HepG2 (cell line): Measurements from ENCODE around the gene PHYHIPL. TPM values are rescaled to one million over a fixed set of nuclear protein-coding genes. Genes with fewer than 3 reads are reported as not detected.

Experiments used
- CBX1 ChIP-seq: IDR thresholded peaks from one replicate; pipeline ENCODE4 v1.6.1; 2016; ENCODE audit warnings: antibody characterized with exemption, low read depth
- EEA1 ChIP-seq: sonication (generic); formaldehyde crosslinking; IDR thresholded peaks from 2 replicates; pipeline ENCODE4 v1.5.1; 2020; ENCODE audit warnings: mild to moderate bottlenecking, missing genetic modification reagents, borderline replicate concordance
- ETV6 ChIP-seq: sonication (generic); formaldehyde crosslinking; conservative IDR thresholded peaks from 2 replicates; pipeline ENCODE4 v1.4.0; 2020; ENCODE audit warnings: missing genetic modification reagents
- FOSL2 ChIP-seq: sonication (generic); formaldehyde crosslinking; IDR thresholded peaks from 2 replicates; pipeline ENCODE4 v1.4.0; 2020; ENCODE audit warnings: missing genetic modification reagents
- HNRNPUL1 ChIP-seq: fragments of 200-400 bp; formaldehyde crosslinking; IDR thresholded peaks from 2 replicates; pipeline ENCODE4 v1.6.1; 2017; ENCODE audit warnings: low read depth, mild to moderate bottlenecking, low read length, moderate library complexity
- KLF15 ChIP-seq: sonication (generic); formaldehyde crosslinking; IDR thresholded peaks from 2 replicates; pipeline ENCODE4 v1.8.1; 2023; ENCODE audit warnings: borderline replicate concordance, mild to moderate bottlenecking, inconsistent platforms, missing genetic modification reagents, mixed read lengths
- MEIS1 ChIP-seq: sonication (generic); formaldehyde crosslinking; IDR thresholded peaks from 2 replicates; pipeline ENCODE4 v1.9.0; 2021; ENCODE audit warnings: mild to moderate bottlenecking, missing genetic modification reagents, moderate library complexity, borderline replicate concordance
- MEIS2 ChIP-seq: sonication (generic); formaldehyde crosslinking; IDR thresholded peaks from 2 replicates; pipeline ENCODE4 v1.9.0; 2021; ENCODE audit warnings: mild to moderate bottlenecking, missing genetic modification reagents
- MYNN ChIP-seq: sonication (generic); formaldehyde crosslinking; IDR thresholded peaks from 2 replicates; pipeline ENCODE4 v1.4.0; 2020; ENCODE audit warnings: mild to moderate bottlenecking, low read depth, missing genetic modification reagents
- NCOA2 ChIP-seq: sonication (generic); formaldehyde crosslinking; IDR thresholded peaks from 2 replicates; pipeline ENCODE4 v1.8.0; 2022; ENCODE audit warnings: inconsistent platforms
- ONECUT2 ChIP-seq: sonication (generic); formaldehyde crosslinking; IDR thresholded peaks from 2 replicates; pipeline ENCODE4 v1.4.0; 2020; ENCODE audit warnings: missing genetic modification reagents
- SMAD3 ChIP-seq: sonication (generic); formaldehyde crosslinking; IDR thresholded peaks from 2 replicates; pipeline ENCODE4 v1.4.0; 2020; ENCODE audit warnings: missing genetic modification reagents
- SRF ChIP-seq: IDR thresholded peaks from 2 replicates; pipeline ENCODE4 v1.6.1; 2011; ENCODE audit warnings: mild to moderate bottlenecking, low read depth, low read length, moderate library complexity
- TMF1 ChIP-seq: sonication (generic); formaldehyde crosslinking; IDR thresholded peaks from 2 replicates; pipeline ENCODE4 v1.8.1; 2022; ENCODE audit warnings: low read depth, missing genetic modification reagents
- ZMYM2 ChIP-seq: sonication (generic); formaldehyde crosslinking; IDR thresholded peaks from 2 replicates; pipeline ENCODE4 v1.8.0; 2022; ENCODE audit warnings: mild to moderate bottlenecking, missing genetic modification reagents
- ZNF260 ChIP-seq: sonication (generic); formaldehyde crosslinking; IDR thresholded peaks from 2 replicates; pipeline ENCODE4 v1.4.0; 2020; ENCODE audit warnings: missing genetic modification reagents, low read depth, mild to moderate bottlenecking, borderline replicate concordance
- ZNF44 ChIP-seq: sonication (generic); formaldehyde crosslinking; IDR thresholded peaks from 2 replicates; pipeline ENCODE4 v1.5.1; 2020; ENCODE audit warnings: mild to moderate bottlenecking, missing genetic modification reagents
- ZNF615 ChIP-seq: sonication (generic); formaldehyde crosslinking; IDR thresholded peaks from 2 replicates; pipeline ENCODE4 v1.5.0; 2020; ENCODE audit warnings: mild to moderate bottlenecking, missing genetic modification reagents, borderline replicate concordance
- ZNF639 ChIP-seq: conservative IDR thresholded peaks from 2 replicates; pipeline ENCODE4 v1.6.1; 2018; ENCODE audit warnings: missing genetic modification reagents
- ZNF660 ChIP-seq: sonication (generic); formaldehyde crosslinking; IDR thresholded peaks from 2 replicates; pipeline ENCODE4 v1.5.1; 2020; ENCODE audit warnings: mild to moderate bottlenecking, low read depth, missing genetic modification reagents, borderline replicate concordance
- ZNF724P ChIP-seq: sonication (generic); formaldehyde crosslinking; IDR thresholded peaks from 2 replicates; pipeline ENCODE4 v1.8.0; 2022; ENCODE audit warnings: missing genetic modification reagents, borderline replicate concordance
- polyA plus RNA-seq, 8 experiments: library from polyadenylated mRNA; depleted of rRNA in 3 of 8; stranded (reverse) in 7 of 8; unstranded in 1 of 8; fragments of >200 nt; fragmentation: Illumina TruSeq in 4 of 8; extraction: Trizol in 4 of 8; gene quantifications; 2 replicates each; pipeline versions ENCODE4 v1.2.1 to v1.2.3, GENCODE V29; 2011 to 2016; ENCODE audit warnings: low read depth in 4 of 8, missing spikeins in 1 of 8, mixed read lengths in 1 of 8; ENCODE audit not compliant: insufficient read depth in 1 of 8
- total RNA-seq, 5 experiments: library from RNA; depleted of rRNA; stranded (reverse); fragments of >200 nt; fragmentation: Illumina TruSeq; extraction: Trizol; gene quantifications; 2 replicates each; pipeline ENCODE4 v1.2.3, GENCODE V29; 2016; ENCODE audit warnings: low read depth in 1 of 5
- TF ChIP-seq, protein P1 (sequence below): sonication (generic); formaldehyde crosslinking; IDR thresholded peaks from 2 replicates; pipeline ENCODE4 v1.5.0; 2020; ENCODE audit warnings: missing genetic modification reagents
- TF ChIP-seq, protein P2 (sequence below): sonication (generic); formaldehyde crosslinking; IDR thresholded peaks from 2 replicates; pipeline ENCODE4 v1.4.0; 2020; ENCODE audit warnings: missing genetic modification reagents, borderline replicate concordance
- TF ChIP-seq, protein P3 (sequence below): sonication (generic); formaldehyde crosslinking; conservative IDR thresholded peaks from 2 replicates; pipeline ENCODE4 v1.4.0; 2020; ENCODE audit warnings: missing genetic modification reagents

PHYHIPL gene
- total and polyA plus RNA-seq, 2 of the 13 experiments (the other 11 are each of a cell fraction or from before 2014, with no cell fraction given), result 40.6 to 78.5 TPM

- TF ChIP-seq TMF1 (CRISPR knock-in tag) (peak; percentile 41; the same call in 1 of the 2 replicates), ZNF615 (CRISPR knock-in tag) (no peak), ZNF44 (CRISPR knock-in tag) (0 out of 2 replicates have a peak, but pooled peaks have one; percentile 84), CBX1 (no peak), FOSL2 (CRISPR knock-in tag) (peak; percentile 4; the same call in 1 of the 2 replicates), SMAD3 (CRISPR knock-in tag) (no peak), ETV6 (CRISPR knock-in tag) (no peak), MYNN (CRISPR knock-in tag) (no peak), MEIS2 (CRISPR knock-in tag) (peak; percentile 83; the same call in 1 of the 2 replicates), EEA1 (peak; percentile 85; the same call in 1 of the 2 replicates), KLF15 (CRISPR knock-in tag) (peak; percentile 69; the same call in 1 of the 2 replicates), NCOA2 (CRISPR knock-in tag) (no peak; the same call in 1 of the 2 replicates), ZNF724P (no peak; the same call in 1 of the 2 replicates), HNRNPUL1 (no peak), ZNF639 (CRISPR knock-in tag) (peak; percentile 83), ZNF260 (CRISPR knock-in tag) (no peak), ZMYM2 (CRISPR knock-in tag) (no peak), ONECUT2 (CRISPR knock-in tag) (0 out of 2 replicates have a peak, but pooled peaks have one; percentile 16), SRF (no peak), ZNF660 (CRISPR knock-in tag) (no peak), MEIS1 (no peak; the same call in 1 of the 2 replicates)
- TF ChIP-seq, protein P1, sequence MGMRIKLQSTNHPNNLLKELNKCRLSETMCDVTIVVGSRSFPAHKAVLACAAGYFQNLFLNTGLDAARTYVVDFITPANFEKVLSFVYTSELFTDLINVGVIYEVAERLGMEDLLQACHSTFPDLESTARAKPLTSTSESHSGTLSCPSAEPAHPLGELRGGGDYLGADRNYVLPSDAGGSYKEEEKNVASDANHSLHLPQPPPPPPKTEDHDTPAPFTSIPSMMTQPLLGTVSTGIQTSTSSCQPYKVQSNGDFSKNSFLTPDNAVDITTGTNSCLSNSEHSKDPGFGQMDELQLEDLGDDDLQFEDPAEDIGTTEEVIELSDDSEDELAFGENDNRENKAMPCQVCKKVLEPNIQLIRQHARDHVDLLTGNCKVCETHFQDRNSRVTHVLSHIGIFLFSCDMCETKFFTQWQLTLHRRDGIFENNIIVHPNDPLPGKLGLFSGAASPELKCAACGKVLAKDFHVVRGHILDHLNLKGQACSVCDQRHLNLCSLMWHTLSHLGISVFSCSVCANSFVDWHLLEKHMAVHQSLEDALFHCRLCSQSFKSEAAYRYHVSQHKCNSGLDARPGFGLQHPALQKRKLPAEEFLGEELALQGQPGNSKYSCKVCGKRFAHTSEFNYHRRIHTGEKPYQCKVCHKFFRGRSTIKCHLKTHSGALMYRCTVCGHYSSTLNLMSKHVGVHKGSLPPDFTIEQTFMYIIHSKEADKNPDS, result 0 out of 2 replicates have a peak, but pooled peaks have one; percentile 40
- TF ChIP-seq, protein P2, sequence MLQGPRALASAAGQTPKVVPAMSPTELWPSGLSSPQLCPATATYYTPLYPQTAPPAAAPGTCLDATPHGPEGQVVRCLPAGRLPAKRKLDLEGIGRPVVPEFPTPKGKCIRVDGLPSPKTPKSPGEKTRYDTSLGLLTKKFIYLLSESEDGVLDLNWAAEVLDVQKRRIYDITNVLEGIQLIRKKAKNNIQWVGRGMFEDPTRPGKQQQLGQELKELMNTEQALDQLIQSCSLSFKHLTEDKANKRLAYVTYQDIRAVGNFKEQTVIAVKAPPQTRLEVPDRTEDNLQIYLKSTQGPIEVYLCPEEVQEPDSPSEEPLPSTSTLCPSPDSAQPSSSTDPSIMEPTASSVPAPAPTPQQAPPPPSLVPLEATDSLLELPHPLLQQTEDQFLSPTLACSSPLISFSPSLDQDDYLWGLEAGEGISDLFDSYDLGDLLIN (CRISPR knock-in tag), result 0 out of 2 replicates have a peak, but pooled peaks have one; percentile 8
- TF ChIP-seq, protein P3, sequence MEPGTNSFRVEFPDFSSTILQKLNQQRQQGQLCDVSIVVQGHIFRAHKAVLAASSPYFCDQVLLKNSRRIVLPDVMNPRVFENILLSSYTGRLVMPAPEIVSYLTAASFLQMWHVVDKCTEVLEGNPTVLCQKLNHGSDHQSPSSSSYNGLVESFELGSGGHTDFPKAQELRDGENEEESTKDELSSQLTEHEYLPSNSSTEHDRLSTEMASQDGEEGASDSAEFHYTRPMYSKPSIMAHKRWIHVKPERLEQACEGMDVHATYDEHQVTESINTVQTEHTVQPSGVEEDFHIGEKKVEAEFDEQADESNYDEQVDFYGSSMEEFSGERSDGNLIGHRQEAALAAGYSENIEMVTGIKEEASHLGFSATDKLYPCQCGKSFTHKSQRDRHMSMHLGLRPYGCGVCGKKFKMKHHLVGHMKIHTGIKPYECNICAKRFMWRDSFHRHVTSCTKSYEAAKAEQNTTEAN (CRISPR knock-in tag), result peak; percentile 89
Measured at GRCh38 chr10:59176241-59177030, at the start of gene PHYHIPL (continued).
